HAP-1 (cell line): Measurements from ENCODE around the gene ARTN.

Experiments
- DNase-seq, 2 experiments: peaks; one replicate each; pipeline ENCODE4 v3.0.0-alpha.2; 2016 to 2020; ENCODE audit warnings: low spot score in 2 of 2
- H3K27me3 ChIP-seq: fragments of 250-450 bp; sonication (Bioruptor Pico); 2 replicates; pipeline ENCODE4 v1.5.1; 2020; ENCODE audit warnings: low read depth, mild to moderate bottlenecking, moderate library complexity
- H3K36me3 ChIP-seq: fragments of 250-450 bp; sonication (Bioruptor Pico); replicated peaks from 2 replicates; pipeline ENCODE4 v1.5.1; 2020; ENCODE audit warnings: mild to moderate bottlenecking
- H3K4me1 ChIP-seq: fragments of 250-450 bp; sonication (Bioruptor Pico); 2 replicates; pipeline ENCODE4 v1.5.1; 2020; ENCODE audit warnings: mild to moderate bottlenecking
- H3K4me3 ChIP-seq: fragments of 250-450 bp; sonication (Bioruptor Pico); 2 replicates; pipeline ENCODE4 v1.5.1; 2020; ENCODE audit warnings: mild to moderate bottlenecking, moderate library complexity
- H3K9me3 ChIP-seq: fragments of 250-450 bp; sonication (Bioruptor Pico); 2 replicates; pipeline ENCODE4 v1.5.1; 2020; ENCODE audit warnings: mild to moderate bottlenecking, moderate library complexity
- in situ Hi-C: fragments of 300-500 bp; cut with MboI; formaldehyde crosslinking; loops from 3 replicates; pipeline ENCODE4 v1.14.3; 2020; ENCODE audit warnings: low sequenced_read_pairs, inconsistent platforms, mixed read lengths

Gene ARTN

DNA sequence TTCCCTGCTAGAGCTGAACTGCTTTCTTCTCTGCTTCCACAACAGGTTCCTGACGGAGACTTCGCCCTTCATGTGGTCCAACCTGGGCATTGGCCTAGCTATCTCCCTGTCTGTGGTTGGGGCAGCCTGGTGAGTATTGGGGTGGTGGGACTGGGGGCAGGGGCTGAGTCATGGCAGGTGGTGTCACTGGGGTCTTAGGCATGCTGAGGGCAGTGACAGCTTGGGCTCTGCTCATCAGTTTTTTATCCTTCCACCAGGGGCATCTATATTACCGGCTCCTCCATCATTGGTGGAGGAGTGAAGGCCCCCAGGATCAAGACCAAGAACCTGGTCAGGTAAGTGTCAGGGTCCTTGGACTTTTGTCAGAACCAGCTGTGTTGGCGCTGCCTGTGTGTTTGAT, 42.4 kb downstream of the ARTN start:
- no peaks in the 10 kb centered on the region for H3K27me3 ChIP-seq
- H3K9me3 ChIP-seq, result no peaks in the 10 kb centered on the region
- in situ Hi-C loops, result no loop called here
- peaks cover 34% of the 10 kb centered on the region for H3K4me1 ChIP-seq
- peak overlapping the region; percentile 92 for H3K4me3 ChIP-seq
- peaks cover 46% of the 10 kb centered on the region for H3K36me3 ChIP-seq
- DNase-seq, result no peak

DNA sequence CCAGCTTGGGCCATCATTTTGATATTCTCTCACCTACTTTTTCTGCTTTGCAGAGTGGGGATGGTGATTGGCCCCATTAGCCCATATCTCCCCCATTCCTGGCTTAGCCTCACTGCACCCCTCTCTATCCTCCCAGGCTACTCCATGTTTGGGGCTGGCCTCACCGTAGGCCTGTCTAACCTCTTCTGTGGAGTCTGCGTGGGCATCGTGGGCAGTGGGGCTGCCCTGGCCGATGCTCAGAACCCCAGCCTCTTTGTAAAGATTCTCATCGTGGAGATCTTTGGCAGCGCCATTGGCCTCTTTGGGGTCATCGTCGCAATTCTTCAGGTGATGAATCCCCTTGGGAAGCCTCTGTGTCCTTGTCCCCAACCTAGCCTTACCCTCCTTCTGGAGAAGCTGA, 43.3 kb downstream of the ARTN start:
- H3K4me3 ChIP-seq, result no peak overlapping the region
- in situ Hi-C loops, result no loop called here

GRCh38 chr1:43977376-43978263, 44.0 kb downstream of the ARTN start:
- in situ Hi-C loops, result no loop called here
- H3K27me3 ChIP-seq, result no peaks in the 10 kb centered on the region
- no peak overlapping the region; the same call in 1 of the 2 replicates for H3K4me3 ChIP-seq
- DNase-seq, result no peak
- H3K36me3 ChIP-seq, result peaks cover 47% of the 10 kb centered on the region
- no peaks in the 10 kb centered on the region for H3K9me3 ChIP-seq
- peaks cover 34% of the 10 kb centered on the region for H3K4me1 ChIP-seq

More for the DNA sequence above, 43.3 kb downstream of the ARTN start:
- Histone ChIP-seq H3K9me3 (no peaks in the 10 kb centered on the region), H3K4me1 (peaks cover 34% of the 10 kb centered on the region), H3K27me3 (no peaks in the 10 kb centered on the region), H3K36me3 (peaks cover 46% of the 10 kb centered on the region)
- no peak for DNase-seq

DNA sequence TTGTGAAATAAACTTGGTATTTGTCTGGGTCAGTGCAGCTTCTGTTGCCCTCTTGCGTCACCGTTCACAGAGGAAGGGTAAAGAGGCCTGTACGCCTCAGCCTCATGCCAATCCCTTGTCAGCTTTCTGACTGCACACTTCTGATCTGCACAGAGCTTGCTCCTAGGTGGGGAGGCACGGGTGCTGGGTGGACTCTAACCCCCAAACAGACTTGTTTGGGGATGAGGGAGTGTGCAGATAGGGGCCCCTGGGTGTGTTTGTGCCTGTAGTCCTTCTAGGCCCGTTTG, 44.6 kb downstream of the ARTN start:
- H3K36me3 ChIP-seq, result peaks cover 41% of the 10 kb centered on the region
- H3K27me3 ChIP-seq, result no peaks in the 10 kb centered on the region
- in situ Hi-C loops, result no loop called here
- H3K4me3 ChIP-seq, result peak overlapping the region; percentile 53
- no peak for DNase-seq
- H3K9me3 ChIP-seq, result no peaks in the 10 kb centered on the region
- H3K4me1 ChIP-seq, result peaks cover 34% of the 10 kb centered on the region

GRCh38 chr1:43978551-43979260, 45.1 kb downstream of the ARTN start, which contains the start of gene B4GALT2:
B4GALT2 (plus strand) TSS chr1:43979210; CDS start chr1:43981161, 1,951 bp downstream.
- no peaks in the 10 kb centered on the region for H3K27me3 ChIP-seq
- peak; percentile 45 to 66 for DNase-seq
- H3K36me3 ChIP-seq, result peaks cover 37% of the 10 kb centered on the region
- H3K4me1 ChIP-seq, result peaks cover 34% of the 10 kb centered on the region
- H3K9me3 ChIP-seq, result no peaks in the 10 kb centered on the region
- in situ Hi-C loops, result no loop called here
- peak within 1 kb of the TSS; percentile 54 for H3K4me3 ChIP-seq

DNA sequence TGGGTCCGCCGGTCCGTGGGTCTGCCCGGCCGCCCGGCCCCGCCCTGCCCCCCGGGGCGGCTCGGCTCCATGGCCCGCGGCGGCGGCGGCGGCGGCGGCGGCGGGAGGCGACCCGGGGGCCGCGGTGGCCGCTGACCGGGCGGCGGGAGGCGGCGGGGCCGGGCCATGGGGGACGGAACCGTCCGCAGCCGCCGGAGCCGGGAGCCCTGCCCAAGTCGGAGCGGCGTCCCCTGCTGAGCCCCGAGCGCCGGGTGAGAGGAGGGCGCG, 45.6 kb downstream of the ARTN start:
- no peaks in the 10 kb centered on the region for H3K9me3 ChIP-seq
- H3K27me3 ChIP-seq, result no peaks in the 10 kb centered on the region
- no peak for DNase-seq
- peaks cover 34% of the 10 kb centered on the region for H3K4me1 ChIP-seq
- in situ Hi-C loops, result no loop called here
- peaks cover 38% of the 10 kb centered on the region for H3K36me3 ChIP-seq
- H3K4me3 ChIP-seq, result peak overlapping the region; percentile 54

DNA sequence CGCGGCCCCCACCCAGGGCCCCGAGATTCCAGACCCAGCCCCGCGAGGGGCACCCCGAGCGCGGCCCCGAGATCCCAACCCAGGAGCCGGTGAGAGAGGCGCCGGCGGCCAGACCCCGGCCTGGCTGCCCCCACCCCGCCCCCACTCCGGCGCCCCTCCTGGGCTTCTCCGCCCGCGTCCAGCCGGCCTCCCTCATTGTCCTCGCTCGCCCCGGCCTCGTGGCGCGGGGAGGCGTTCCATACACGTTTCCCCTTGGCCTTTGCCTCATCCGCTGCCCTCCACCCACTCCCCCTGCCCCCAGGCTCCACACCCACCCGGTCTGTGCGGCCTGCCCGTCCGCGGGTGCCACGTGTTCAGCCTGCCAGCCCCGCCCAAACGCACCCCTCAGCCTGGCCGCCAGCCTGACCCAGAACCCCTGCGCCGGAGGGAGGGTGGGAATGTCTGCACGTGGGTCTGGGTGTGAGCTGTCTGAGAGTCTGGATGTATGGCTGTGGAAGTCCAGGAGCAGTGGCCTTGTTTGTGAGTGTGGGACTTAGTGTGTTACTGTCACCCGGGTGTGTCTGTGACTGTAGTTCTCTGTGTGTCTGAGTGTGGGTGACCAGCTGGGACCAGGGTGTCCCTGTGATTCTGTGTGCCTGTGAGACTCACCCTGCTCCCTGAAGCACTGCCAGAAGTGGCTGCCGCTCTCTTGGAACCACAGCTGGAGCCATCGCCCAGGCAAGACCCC, 46.1 kb downstream of the ARTN start:
- H3K4me1 ChIP-seq, result peaks cover 34% of the 10 kb centered on the region
- peaks cover 43% of the 10 kb centered on the region for H3K36me3 ChIP-seq
- in situ Hi-C loops, result no loop called here
- no peaks in the 10 kb centered on the region for H3K9me3 ChIP-seq
- H3K4me3 ChIP-seq, result peak overlapping the region; percentile 54
- peak; percentile 22 to 69 for DNase-seq
- no peaks in the 10 kb centered on the region for H3K27me3 ChIP-seq

DNA sequence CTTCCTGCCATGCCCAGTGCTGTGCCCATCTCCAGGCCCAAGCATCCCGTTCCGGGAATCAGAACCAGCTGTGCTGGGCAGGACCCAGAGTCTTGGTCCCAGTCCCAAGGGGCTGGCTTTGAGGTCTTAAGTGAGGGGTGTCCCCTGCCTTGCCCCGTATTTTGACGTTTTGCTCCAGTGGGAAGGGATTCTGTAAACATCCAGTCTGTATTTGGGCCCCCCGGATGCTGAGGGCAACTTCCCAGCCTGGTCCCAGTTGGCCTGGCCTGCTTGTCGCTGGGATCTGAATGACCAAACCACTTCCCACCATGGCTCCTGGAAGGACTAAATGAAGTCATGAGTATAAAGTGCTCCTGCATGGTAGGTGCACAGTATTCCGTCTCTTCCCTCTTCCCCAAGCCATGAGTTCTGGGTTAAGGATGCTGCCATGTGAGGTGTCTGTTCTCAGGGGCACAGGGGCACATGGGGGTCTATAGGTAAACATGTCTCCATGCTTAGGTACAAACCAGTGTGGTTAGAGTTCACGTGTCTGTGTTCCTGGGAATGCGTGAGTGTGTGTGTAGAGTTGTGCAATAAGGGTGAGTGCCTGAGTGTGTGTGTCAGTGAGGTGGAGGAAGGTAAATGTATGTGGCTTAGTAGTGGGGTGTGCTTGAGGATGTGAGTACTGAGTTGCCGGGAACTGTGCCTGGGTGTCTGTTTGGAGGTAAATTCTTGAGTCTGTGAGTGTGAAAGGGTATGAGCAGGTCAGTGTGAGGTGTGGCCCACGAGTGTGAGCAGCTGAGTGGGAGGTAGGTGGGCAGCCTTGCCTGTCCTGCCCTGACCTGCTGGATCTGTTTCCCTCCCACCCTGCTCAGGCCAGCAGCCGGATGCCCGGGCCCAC, 46.9 kb downstream of the ARTN start:
- Histone ChIP-seq H3K4me3 (peak overlapping the region; percentile 54), H3K9me3 (no peaks in the 10 kb centered on the region), H3K36me3 (peaks cover 44% of the 10 kb centered on the region), H3K4me1 (peaks cover 34% of the 10 kb centered on the region), H3K27me3 (no peaks in the 10 kb centered on the region)
- in situ Hi-C loops, result no loop called here
- DNase-seq, result no peak

GRCh38 chr1:43981135-43981491, 47.5 kb downstream of the ARTN start:
- peaks cover 34% of the 10 kb centered on the region for H3K4me1 ChIP-seq
- no peaks in the 10 kb centered on the region for H3K27me3 ChIP-seq
- no peak overlapping the region for H3K4me3 ChIP-seq
- DNase-seq, result no peak
- in situ Hi-C loops, result no loop called here
- H3K36me3 ChIP-seq, result peaks cover 51% of the 10 kb centered on the region
- H3K9me3 ChIP-seq, result no peaks in the 10 kb centered on the region

DNA sequence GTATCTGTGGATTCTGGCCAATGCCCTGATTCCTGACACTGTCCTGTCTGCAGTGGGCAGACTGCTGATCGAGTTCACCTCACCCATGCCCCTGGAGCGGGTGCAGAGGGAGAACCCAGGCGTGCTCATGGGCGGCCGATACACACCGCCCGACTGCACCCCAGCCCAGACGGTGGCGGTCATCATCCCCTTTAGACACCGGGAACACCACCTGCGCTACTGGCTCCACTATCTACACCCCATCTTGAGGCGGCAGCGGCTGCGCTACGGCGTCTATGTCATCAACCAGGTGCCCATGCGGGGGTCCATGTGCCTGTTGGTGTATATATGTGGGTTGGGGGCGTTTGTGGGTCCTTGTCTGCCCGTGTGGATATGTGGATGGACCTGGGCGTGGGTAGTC, 48.0 kb downstream of the ARTN start:
- peaks cover 29% of the 10 kb centered on the region for H3K4me1 ChIP-seq
- peaks cover 47% of the 10 kb centered on the region for H3K36me3 ChIP-seq
- no peak for DNase-seq
- H3K9me3 ChIP-seq, result no peaks in the 10 kb centered on the region
- H3K27me3 ChIP-seq, result no peaks in the 10 kb centered on the region
- H3K4me3 ChIP-seq, result no peak overlapping the region
- in situ Hi-C loops, result no loop called here

GRCh38 chr1:43982241-43982640, 48.6 kb downstream of the ARTN start:
- no peak for DNase-seq
- H3K36me3 ChIP-seq, result peaks cover 41% of the 10 kb centered on the region
- no peaks in the 10 kb centered on the region for H3K27me3 ChIP-seq

DNA sequence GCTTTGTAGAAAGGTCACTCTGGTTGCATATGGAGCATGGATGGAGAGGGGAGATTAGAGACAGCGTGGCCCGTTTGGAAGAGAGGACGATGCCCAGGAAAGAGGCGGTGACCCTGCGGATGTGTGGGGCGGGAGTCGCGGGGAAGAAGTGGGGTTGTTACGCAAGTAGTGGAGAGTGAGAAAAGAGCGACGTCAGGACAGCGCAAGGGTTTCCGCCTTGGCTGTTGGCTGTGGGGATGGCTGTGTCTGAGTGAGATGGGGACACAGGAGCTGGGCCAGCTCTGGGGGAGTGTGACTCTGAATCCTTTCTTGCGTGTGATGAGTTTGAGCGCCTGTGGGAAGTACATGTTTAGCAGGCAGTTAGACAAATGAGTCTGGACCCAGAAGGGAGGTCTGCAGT, 49.2 kb downstream of the ARTN start:
- H3K36me3 ChIP-seq, result peaks cover 36% of the 10 kb centered on the region
- H3K4me1 ChIP-seq, result peaks cover 18% of the 10 kb centered on the region
- in situ Hi-C loops, result no loop called here
- H3K9me3 ChIP-seq, result no peaks in the 10 kb centered on the region
- H3K4me3 ChIP-seq, result no peak overlapping the region
- H3K27me3 ChIP-seq, result no peaks in the 10 kb centered on the region
- DNase-seq, result no peak

More at GRCh38 chr1:43982241-43982640, 48.6 kb downstream of the ARTN start:
- Histone ChIP-seq H3K9me3 (no peaks in the 10 kb centered on the region), H3K4me1 (peaks cover 23% of the 10 kb centered on the region), H3K4me3 (no peak overlapping the region)
- in situ Hi-C loops, result no loop called here

DNA sequence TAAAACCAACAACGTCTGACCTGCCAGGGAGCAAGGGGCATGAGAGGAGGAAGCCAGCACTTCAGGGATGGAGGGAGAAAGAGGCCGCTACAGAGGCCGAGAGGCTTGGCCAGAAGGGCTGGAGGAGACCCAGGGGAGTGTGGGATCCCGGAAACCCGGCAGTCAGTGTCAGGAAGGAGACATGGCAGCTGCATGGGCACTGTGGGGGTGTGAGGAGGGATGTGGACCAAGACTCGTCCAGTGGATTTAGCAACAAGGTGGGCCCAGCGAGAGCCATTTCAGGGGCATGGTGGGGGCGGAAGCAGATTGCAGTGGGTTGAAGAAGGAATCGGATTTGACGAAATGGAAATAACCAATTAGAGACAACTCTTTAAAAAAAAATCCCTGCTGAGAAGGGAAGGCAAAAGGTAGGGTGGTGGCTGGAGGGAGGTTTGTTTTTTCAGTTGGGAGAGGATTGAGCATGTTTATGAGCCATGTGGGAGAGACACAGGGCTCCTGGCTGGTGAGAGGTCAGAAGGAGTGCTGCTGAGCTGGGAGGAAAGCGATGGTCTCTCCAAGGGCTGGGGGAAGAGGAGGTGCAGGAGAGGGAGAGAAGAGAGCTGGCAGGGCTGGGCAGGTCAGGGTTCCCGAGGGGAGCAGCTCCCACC, 49.8 kb downstream of the ARTN start:
- no peak for DNase-seq
- Histone ChIP-seq H3K27me3 (no peaks in the 10 kb centered on the region), H3K36me3 (peaks cover 31% of the 10 kb centered on the region), H3K9me3 (no peaks in the 10 kb centered on the region), H3K4me1 (peaks cover 12% of the 10 kb centered on the region), H3K4me3 (no peak overlapping the region)
- in situ Hi-C loops, result no loop called here
